Natural killer cell (primary cell): ENCODE results near the gene LAMTOR5. TPM values are rescaled to one million over a fixed set of nuclear protein-coding genes. Genes with fewer than 3 reads are reported as not detected.
"Not testable (repeated sequence)": the region's sequence is repeated elsewhere in the genome, so short reads cannot be mapped to it uniquely, and the experiment has no call there.

Experiments used
- ATAC-seq, 3 donors: fragments of 150-1000 bp in 2 of 3; fragments of 200-7000 bp in 1 of 3; cut with Tn5 transposase; 1 replicate in 1 of 3; 2 replicates in 2 of 3; pipeline ENCODE4 v1.10.0; 2021; ENCODE audit warnings: mild to moderate bottlenecking in 2 of 3, moderate library complexity in 2 of 3
- DNase-seq, 2 donors: peaks; one replicate each; pipeline versions ENCODE4 v3.0.0 to v3.0.0-alpha.2; 2013 to 2021; ENCODE audit warnings: mixed read lengths in 1 of 2
- H3K27ac ChIP-seq: one replicate; pipeline ENCODE4 v1.5.1; 2013; ENCODE audit warnings: mild to moderate bottlenecking, low read length
- H3K27me3 ChIP-seq: one replicate; pipeline ENCODE4 v1.6.1; 2013; ENCODE audit warnings: low read length; ENCODE audit not compliant: control insufficient read depth, insufficient read depth
- H3K36me3 ChIP-seq: one replicate; pipeline ENCODE4 v1.6.1; 2013; ENCODE audit warnings: low read length; ENCODE audit not compliant: control insufficient read depth, insufficient read depth
- H3K4me1 ChIP-seq: one replicate; pipeline ENCODE4 v1.6.1; 2013; ENCODE audit warnings: low read length; ENCODE audit not compliant: control insufficient read depth, insufficient read depth
- H3K4me3 ChIP-seq: one replicate; pipeline ENCODE4 v1.5.1; 2013; ENCODE audit warnings: low read length
- H3K9me3 ChIP-seq: one replicate; pipeline ENCODE4 v1.6.1; 2013; ENCODE audit warnings: low read length; ENCODE audit not compliant: control insufficient read depth, insufficient read depth
- H3K27ac Mint-ChIP-seq, 2 donors: one replicate each; pipeline ENCODE4 v1.8.0; 2022; ENCODE audit warnings: mild to moderate bottlenecking in 2 of 2, mixed read lengths in 2 of 2, moderate library complexity in 1 of 2
- H3K27me3 Mint-ChIP-seq, 2 donors: one replicate each; pipeline ENCODE4 v1.8.0; 2022; ENCODE audit warnings: low read depth in 2 of 2, mixed read lengths in 2 of 2
- H3K36me3 Mint-ChIP-seq: one replicate; pipeline ENCODE4 v1.8.0; 2022; ENCODE audit warnings: mixed read lengths
- H3K4me1 Mint-ChIP-seq, 2 donors: one replicate each; pipeline ENCODE4 v1.8.0; 2022; ENCODE audit warnings: mixed read lengths in 2 of 2
- H3K4me3 Mint-ChIP-seq: one replicate; pipeline ENCODE4 v1.8.0; 2022; ENCODE audit warnings: mild to moderate bottlenecking, moderate library complexity, mixed read lengths
- H3K9me3 Mint-ChIP-seq, 2 donors: one replicate each; pipeline ENCODE4 v1.8.0; 2022; ENCODE audit warnings: mixed read lengths in 2 of 2
- CTCF ChIP-seq: fragments of 200-600 bp; IDR thresholded peaks from one replicate; pipeline ENCODE4 v1.8.0; 2022; ENCODE audit warnings: antibody characterized with exemption
- WGBS: methylation state at CpG from one replicate; pipeline ENCODE4 v1.1.7; 2013; ENCODE audit warnings: missing lambda C conversion rate; ENCODE audit not compliant: insufficient coverage; 5-methylcytosine and 5-hydroxymethylcytosine counted together
- intact Hi-C: fragments of 100-400 bp; cut with micrococcal nuclease; formaldehyde crosslinking; loops from one replicate; pipeline ENCODE4 v1.14.2; 2022
- total RNA-seq, 4 donors: library from RNA; stranded (reverse); fragments of 120-200 nt in 1 of 4; gene quantifications; one replicate each; pipeline versions ENCODE4 v1.2.3 to v1.2.4, GENCODE V29; 2013 to 2022

Gene LAMTOR5
- total RNA-seq, 3 donors from 2014 or later (not counting 1 experiment from before 2014, with no cell fraction given), result 86.1 to 102 (median 90.4) TPM

DNA sequence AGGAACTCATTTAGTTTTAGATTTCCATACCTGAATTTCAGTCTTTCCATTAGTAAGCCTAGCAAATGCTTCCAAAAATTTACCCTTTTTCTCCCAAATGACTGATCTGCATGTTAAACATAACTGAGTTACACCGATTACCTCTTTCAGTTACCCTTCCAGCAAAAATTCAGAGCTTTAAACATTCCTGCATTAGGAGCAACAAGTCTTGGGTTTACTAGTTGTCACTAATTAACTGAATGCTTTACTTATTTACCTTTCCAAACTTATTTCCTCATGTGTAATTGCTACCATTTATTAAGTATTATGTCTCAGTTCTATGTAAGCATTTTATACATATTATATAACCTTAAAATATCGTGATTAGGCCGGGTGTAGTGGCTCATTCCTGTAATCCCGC is 3.1 kb downstream of the LAMTOR5 start:
- no peak overlapping the region for H3K4me3 ChIP-seq
- WGBS, result 96% methylated on average over 4 of the region's 4 CpGs
- H3K4me3 Mint-ChIP-seq, result peak overlapping the region; percentile 45
- peaks cover 49% of the 10 kb centered on the region for H3K36me3 ChIP-seq
- H3K27ac ChIP-seq, result no peak overlapping the region
- no peaks in the 10 kb centered on the region for H3K27me3 ChIP-seq
- ATAC-seq (no peak), DNase-seq (no peak)
- H3K27ac Mint-ChIP-seq, result peak overlapping the region; percentile 27 to 33
- no peaks in the 10 kb centered on the region for H3K36me3 Mint-ChIP-seq
- no peaks in the 10 kb centered on the region for H3K27me3 Mint-ChIP-seq
- peaks cover 22 to 28% of the 10 kb centered on the region in 2 donors for H3K4me1 Mint-ChIP-seq
- no peaks in the 10 kb centered on the region for H3K9me3 ChIP-seq
- H3K4me1 ChIP-seq, result peaks cover 20% of the 10 kb centered on the region
- TF ChIP-seq CTCF, result no peak
- no peaks in the 10 kb centered on the region for H3K9me3 Mint-ChIP-seq
- intact Hi-C loops, result no loop called here

- intact Hi-C loops, result no loop called here
- 93% methylated on average over 4 of the region's 5 CpGs for WGBS
Measured at GRCh38 chr1:110403805-110404204, 3.7 kb downstream of the LAMTOR5 start.

GRCh38 chr1:110396259-110396958 is 11.1 kb downstream of the LAMTOR5 start:
- 98% methylated on average over 48 of the region's 48 CpGs for WGBS
- H3K27ac ChIP-seq, DNase-seq, H3K9me3 Mint-ChIP-seq, H3K27me3 ChIP-seq, H3K4me1 Mint-ChIP-seq, H3K27ac Mint-ChIP-seq, H3K4me1 ChIP-seq, ATAC-seq, H3K27me3 Mint-ChIP-seq, H3K36me3 Mint-ChIP-seq, intact Hi-C loops, H3K4me3 Mint-ChIP-seq, H3K4me3 ChIP-seq, H3K9me3 ChIP-seq: not testable (repeated sequence)
- peaks cover 18% of the 10 kb centered on the region for H3K36me3 ChIP-seq

More at GRCh38 chr1:110403805-110404204, 3.7 kb downstream of the LAMTOR5 start:
- Mint-ChIP-seq H3K36me3 (no peaks in the 10 kb centered on the region), H3K4me1 (peaks cover 22 to 28% of the 10 kb centered on the region in 2 donors), H3K27ac (no peak overlapping the region), H3K9me3 (no peaks in the 10 kb centered on the region), H3K4me3 (no peak overlapping the region), H3K27me3 (no peaks in the 10 kb centered on the region)
- DNase-seq (no peak), ATAC-seq (no peak)
- no peak for TF ChIP-seq CTCF
- Histone ChIP-seq H3K27ac (no peak overlapping the region), H3K9me3 (no peaks in the 10 kb centered on the region), H3K36me3 (peaks cover 51% of the 10 kb centered on the region), H3K27me3 (no peaks in the 10 kb centered on the region), H3K4me1 (peaks cover 20% of the 10 kb centered on the region), H3K4me3 (no peak overlapping the region)

- intact Hi-C loops, result no loop called here
- no peaks in the 10 kb centered on the region for H3K9me3 ChIP-seq
- no peak overlapping the region for H3K4me3 ChIP-seq
- no peaks in the 10 kb centered on the region for H3K27me3 Mint-ChIP-seq
- no peaks in the 10 kb centered on the region for H3K4me1 ChIP-seq
- no peak overlapping the region for H3K4me3 Mint-ChIP-seq
- 96% methylated on average over 3 of the region's 3 CpGs for WGBS
- H3K27ac Mint-ChIP-seq, result no peak overlapping the region
- H3K36me3 ChIP-seq, result peaks cover 7% of the 10 kb centered on the region
- ATAC-seq (no peak), DNase-seq (no peak)
- no peaks in the 10 kb centered on the region for H3K36me3 Mint-ChIP-seq
- no peak for TF ChIP-seq CTCF
- no peaks in the 10 kb centered on the region for H3K27me3 ChIP-seq
- no peak overlapping the region for H3K27ac ChIP-seq
- no peaks in the 10 kb centered on the region for H3K4me1 Mint-ChIP-seq
- no peaks in the 10 kb centered on the region for H3K9me3 Mint-ChIP-seq
Measured at GRCh38 chr1:110394493-110394820, 13.0 kb downstream of the LAMTOR5 start.
